Measurements from ENCODE around the gene ERI2. TPM values are rescaled to one million over a fixed set of nuclear protein-coding genes. Genes with fewer than 3 reads are reported as not detected.

ERI2 gene
- total and polyA plus RNA-seq, 12 donors: 9.2 to 45.1 (median 21.7) TPM

- H3K36me3 ChIP-seq (replicated peaks in 1 of 2): no peaks in the 10 kb centered on the region
- intact Hi-C loops (cut with DNase I): no loop called here
- H3K27ac ChIP-seq: no peak overlapping the region
- H3K4me3 ChIP-seq: no peak overlapping the region
- no peaks in the 10 kb centered on the region for H3K27me3 ChIP-seq
- H3K9me3 ChIP-seq (replicated peaks in 1 of 3): no peaks in the 10 kb centered on the region
- TF ChIP-seq CTCF (IDR thresholded peaks at IDR 0.05) (no peak), POLR2A (IDR thresholded peaks at IDR 0.05) (no peak)
- WGBS, 4 donors: 69 to 77% (median 73%) methylated on average over 4 of the region's 4 CpGs
- DNase-seq: no peak
- no peaks in the 10 kb centered on the region for H3K4me1 ChIP-seq (replicated peaks in 1 of 2)
These were observed 59.0 kb downstream of the ERI2 start for GRCh38 chr16:20747030-20747816.

DNA sequence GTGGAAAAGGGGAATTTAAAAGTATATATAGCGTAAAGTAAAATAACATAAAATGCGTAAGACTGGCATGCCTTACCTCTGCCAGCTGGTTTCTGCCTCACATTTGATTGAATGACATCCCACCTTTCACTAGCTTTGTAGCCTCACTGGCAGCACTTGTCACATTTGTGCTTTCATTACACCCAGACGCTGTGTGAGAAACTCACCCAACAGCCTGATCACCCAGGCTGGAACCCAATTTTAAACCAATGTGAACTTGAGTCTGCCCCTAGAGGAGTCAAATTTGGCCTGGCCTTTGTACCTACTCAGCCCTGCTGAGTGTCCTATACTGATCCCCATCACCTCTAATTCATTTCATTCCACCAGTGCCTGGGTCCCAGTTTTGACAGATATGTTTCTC lies 59.8 kb downstream of the ERI2 start:
- TF ChIP-seq CTCF (IDR thresholded peaks at IDR 0.05) (no peak), POLR2A (IDR thresholded peaks at IDR 0.05) (no peak)
- Histone ChIP-seq H3K27ac (no peak overlapping the region), H3K27me3 (no peaks in the 10 kb centered on the region), H3K36me3 (replicated peaks in 1 of 2) (no peaks in the 10 kb centered on the region), H3K9me3 (replicated peaks in 1 of 3) (no peaks in the 10 kb centered on the region), H3K4me3 (no peak overlapping the region), H3K4me1 (replicated peaks in 1 of 2) (no peaks in the 10 kb centered on the region)
- 97 to 98% (median 98%) methylated on average over 3 of the region's 3 CpGs for WGBS, 4 donors
- no peak for DNase-seq
- intact Hi-C loops (cut with DNase I): no loop called here

Small RNA genes lying within 50 kb of the gene (small RNA-seq; reads per million reads assigned to genes)
- gene RF00618: 0 reads per million in 2 donors
- gene RNU6-944P: 0 reads per million in 2 donors

Other genes starting within 250 kb of the ERI2 start
- gene ACSM2B, start 230.1 kb downstream of the ERI2 start, total RNA-seq: 1 to 10 TPM in 1 of 9 donors, under 1 TPM in 3, not detected in 5; 0.18 to 1.0 (median 0.39) TPM
- 1 to 10 TPM in 1 of 3 donors, under 1 TPM in 2; 0.07 to 1.0 (median 0.11) TPM for gene ACSM2B, start 230.1 kb downstream of the ERI2 start, polyA plus RNA-seq
- gene ACSM1, start 108.8 kb downstream of the ERI2 start, total RNA-seq: 1 to 10 TPM in 2 of 9 donors, under 1 TPM in 4, not detected in 3; 0.28 to 5.5 (median 0.69) TPM
- gene ACSM1, start 108.8 kb downstream of the ERI2 start, polyA plus RNA-seq: 1 to 10 TPM in 1 of 3 donors, under 1 TPM in 2; 0.13 to 2.4 (median 0.32) TPM
- 10 to 100 TPM; 19.0 to 86.1 (median 40.4) TPM for gene THUMPD1, start 64.7 kb downstream of the ERI2 start, total RNA-seq
- 10 to 100 TPM; 22.0 to 34.0 (median 30.3) TPM for gene THUMPD1, start 64.7 kb downstream of the ERI2 start, polyA plus RNA-seq
- 10 to 100 TPM in 5 of 9 donors, 1 to 10 TPM in 4; 4.7 to 99.4 (median 11.3) TPM for gene ACSM3, start 42.5 kb downstream of the ERI2 start, total RNA-seq
- 10 to 100 TPM; 14.5 to 27.9 (median 18.1) TPM for gene ACSM3, start 42.5 kb downstream of the ERI2 start, polyA plus RNA-seq
- gene REXO5, start 55 bp upstream of the ERI2 start, total RNA-seq: 10 to 100 TPM in 2 of 9 donors, 1 to 10 TPM in 6, under 1 TPM in 1; 0.78 to 10.1 (median 4.1) TPM
- 1 to 10 TPM; 1.7 to 3.9 (median 2.7) TPM for gene REXO5, start 55 bp upstream of the ERI2 start, polyA plus RNA-seq
- 10 to 100 TPM in 8 of 9 donors, 1 to 10 TPM in 1; 9.5 to 47.2 (median 26.1) TPM for gene DCUN1D3, start 93.9 kb upstream of the ERI2 start, total RNA-seq
- gene DCUN1D3, start 93.9 kb upstream of the ERI2 start, polyA plus RNA-seq: 10 to 100 TPM in 1 of 3 donors, 1 to 10 TPM in 2; 7.2 to 12.3 (median 9.8) TPM
- 10 to 100 TPM; 18.0 to 64.4 (median 36.8) TPM for gene LYRM1, start 94.3 kb upstream of the ERI2 start, total RNA-seq
- gene LYRM1, start 94.3 kb upstream of the ERI2 start, polyA plus RNA-seq: 10 to 100 TPM; 35.0 to 74.0 (median 54.8) TPM